ENCODE measurements around the gene KIF26A.

The KIF26A gene

DNA sequence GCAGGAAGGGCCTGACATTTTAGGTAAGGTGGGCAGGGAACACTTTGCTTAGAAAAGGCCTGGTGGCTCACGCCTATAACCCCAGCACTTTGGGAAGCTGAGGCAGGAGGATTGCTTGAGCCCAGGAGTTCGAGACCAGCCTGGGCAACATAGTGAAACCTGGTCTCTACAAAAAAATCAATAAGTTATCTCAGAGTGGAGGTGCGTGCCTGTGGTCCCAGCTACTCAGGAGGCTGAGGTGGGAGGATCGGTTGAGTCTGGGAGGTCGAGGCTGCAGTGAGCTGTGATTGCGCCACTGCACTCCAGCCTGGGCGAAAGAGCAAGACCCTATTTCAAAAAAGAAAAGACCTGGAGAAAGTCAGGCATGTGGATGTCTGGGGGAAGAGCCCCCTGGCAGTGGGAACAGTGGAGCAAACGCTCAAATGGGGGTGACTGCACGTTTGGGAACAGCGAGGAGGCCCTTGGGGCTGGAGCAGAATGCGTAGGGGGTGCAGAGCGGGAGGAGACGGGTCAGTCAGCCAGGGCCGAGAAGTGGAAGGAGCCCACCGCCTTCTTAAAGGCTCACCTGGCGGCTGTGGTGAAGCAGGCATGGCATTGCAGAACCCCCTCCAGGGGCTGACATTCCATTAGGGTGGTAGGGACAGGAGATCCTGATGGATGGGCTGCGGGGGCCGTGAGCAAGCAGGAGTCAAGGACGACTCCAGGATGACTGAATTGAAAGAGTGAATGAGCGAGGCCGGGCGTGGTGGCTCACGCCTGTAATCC, 6.2 kb upstream of the KIF26A start:
- no peak for DNase-seq (ENCODE audit: low spot score)

DNA sequence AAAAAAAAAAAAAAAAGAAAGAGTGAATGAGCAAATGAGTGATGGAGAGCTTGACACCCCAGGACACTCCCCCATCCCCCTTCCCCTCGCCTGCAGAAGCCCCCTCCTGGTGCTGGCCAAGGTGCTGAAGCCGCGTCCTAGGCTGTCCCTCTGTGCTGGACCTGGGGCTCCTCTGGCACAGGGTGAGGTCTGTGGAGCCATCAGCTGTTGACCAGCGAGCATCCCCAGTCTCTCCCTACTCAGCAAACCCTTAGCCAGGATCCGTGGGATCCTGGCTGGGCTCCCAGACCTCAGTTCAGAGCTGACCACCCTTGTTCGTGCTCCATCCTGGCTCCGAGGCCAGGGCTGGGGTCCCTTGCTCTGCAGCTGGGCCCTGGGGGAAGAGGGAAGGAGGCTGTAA, 5.4 kb upstream of the KIF26A start:
- no peak for DNase-seq (ENCODE audit: low spot score)

DNA sequence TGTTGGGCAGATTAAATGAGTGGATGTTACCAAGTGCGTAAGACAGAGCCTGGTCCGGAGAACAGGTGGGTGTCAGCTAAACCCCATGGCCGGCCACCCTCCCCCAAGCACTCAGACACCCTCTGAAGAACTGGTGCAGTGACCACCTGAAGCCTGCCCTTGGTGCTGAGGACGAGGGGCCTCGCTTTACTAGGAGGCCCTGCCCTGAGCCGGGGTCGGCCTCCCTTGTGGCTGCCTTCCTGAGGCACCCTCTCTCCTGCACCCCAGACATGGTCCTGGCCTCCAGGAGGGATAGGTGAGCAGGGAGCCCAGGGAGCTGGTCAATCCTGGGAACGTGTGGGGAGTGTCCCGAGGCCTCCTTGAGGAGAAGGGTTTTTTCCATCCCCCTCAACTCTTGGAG, 4.9 kb upstream of the KIF26A start:
- no peak for DNase-seq (ENCODE audit: low spot score)

DNA sequence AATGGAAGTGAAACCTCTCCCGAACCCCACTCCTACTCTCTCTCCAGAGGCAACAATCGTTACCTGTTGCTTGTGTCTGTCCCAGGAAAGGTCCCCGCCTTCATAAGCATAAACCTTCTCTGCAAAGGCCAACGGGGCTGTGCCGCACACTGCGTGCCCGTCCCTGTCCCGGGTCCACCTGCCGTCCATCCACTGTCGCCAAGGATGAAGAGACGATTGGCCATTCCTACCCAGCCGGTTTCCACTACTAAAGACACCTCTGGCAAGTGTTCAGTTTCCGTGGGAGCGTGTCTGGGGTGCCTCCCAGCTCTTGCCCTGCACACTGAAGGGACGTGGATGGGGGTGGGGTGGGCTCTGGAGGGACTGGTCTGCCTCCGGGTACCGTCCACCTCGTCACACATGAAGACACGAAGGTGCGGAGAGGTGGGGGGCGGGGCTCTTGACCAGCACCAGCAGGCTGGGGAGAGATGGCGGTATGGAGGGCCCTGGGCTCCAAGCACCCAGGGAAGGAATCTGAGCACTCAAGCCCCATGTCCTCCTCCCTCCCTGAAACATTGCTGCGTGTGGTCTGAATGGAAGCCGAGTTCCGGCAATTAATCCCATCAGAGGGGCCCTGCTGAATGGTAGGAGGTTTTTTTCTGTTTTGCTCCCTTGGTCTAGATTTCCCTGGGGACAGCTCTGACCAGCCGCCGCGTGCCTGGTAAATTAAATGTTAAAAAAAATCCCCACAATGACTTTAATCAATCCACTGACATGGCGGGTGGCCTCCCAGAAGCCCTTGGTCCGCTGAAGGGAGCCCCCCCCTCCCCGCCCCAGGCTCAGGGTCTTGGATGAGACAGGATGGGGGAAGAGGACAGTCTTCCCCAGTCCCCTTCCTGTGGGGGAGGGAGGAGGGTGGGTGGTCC, 4.1 kb upstream of the KIF26A start:
- no peak for DNase-seq (ENCODE audit: low spot score)

DNA sequence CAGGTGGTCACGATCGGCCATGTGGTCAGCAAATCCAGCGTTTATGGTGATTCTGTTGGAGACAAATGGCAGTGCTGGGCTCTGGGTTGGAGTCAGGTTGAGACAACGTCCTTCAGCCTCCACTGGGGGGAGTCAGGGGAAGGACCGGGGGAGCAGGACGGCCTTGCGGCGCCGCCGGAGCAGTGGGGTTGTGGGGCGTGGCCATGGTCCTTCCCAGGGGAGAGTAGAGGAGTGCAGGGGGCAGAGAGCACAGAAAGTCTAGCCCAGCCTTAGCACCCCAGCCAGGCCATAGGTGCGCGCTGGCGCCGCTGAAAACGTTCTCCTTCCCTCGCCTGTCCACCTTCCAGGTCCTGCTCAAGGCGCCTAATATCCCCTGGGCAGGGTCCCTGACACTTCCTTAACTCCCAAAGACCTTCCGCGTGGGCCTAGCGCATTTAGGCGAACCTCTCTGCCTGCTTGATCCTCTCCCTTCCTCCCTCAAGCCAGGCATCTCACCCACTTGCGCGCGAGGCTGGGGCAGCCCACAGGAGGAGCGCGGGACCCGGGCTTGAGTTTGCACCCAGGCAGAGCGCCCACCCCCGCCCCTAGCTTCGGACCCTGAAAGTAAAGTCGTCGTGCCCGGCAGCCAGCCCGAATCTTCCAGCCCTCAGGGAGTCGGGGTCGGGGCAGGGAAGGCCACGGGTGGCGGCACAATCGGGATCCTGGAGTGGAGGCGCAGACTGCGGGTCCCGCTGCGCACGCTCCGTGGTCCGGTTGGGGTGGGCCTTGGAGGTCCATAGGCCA, 3.1 kb upstream of the KIF26A start:
- no peak for DNase-seq (ENCODE audit: low spot score)

DNA sequence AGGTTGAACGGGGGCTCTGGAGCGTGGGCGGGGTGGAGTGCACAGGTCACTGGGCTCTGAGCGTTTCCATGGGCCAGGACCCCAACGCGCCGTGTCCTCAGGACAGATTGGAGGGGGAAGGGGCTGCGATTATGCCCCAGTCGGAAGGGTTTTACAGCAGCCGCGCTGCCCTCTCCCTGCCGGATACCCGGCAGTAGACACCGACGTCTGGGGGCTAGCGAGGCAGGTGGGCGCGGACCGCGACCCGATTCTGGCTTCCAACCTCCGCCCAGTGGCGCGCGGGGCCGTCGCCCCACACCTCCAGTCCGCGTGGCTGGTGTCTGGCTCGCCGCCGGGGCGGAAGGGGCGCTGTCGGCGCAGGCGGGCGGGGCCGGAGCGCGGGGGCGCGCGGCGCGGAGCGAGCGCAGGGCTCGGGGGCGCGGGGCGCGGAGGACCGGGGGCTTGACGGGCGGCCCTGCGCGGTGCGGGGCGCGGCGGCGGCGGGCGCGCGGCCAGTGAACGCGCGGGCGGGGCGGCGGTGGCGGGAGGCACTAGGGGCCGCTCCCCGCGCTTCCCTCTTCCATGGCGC, 2.4 kb upstream of the KIF26A start:
- DNase-seq (ENCODE audit: low spot score) = no peak

DNA sequence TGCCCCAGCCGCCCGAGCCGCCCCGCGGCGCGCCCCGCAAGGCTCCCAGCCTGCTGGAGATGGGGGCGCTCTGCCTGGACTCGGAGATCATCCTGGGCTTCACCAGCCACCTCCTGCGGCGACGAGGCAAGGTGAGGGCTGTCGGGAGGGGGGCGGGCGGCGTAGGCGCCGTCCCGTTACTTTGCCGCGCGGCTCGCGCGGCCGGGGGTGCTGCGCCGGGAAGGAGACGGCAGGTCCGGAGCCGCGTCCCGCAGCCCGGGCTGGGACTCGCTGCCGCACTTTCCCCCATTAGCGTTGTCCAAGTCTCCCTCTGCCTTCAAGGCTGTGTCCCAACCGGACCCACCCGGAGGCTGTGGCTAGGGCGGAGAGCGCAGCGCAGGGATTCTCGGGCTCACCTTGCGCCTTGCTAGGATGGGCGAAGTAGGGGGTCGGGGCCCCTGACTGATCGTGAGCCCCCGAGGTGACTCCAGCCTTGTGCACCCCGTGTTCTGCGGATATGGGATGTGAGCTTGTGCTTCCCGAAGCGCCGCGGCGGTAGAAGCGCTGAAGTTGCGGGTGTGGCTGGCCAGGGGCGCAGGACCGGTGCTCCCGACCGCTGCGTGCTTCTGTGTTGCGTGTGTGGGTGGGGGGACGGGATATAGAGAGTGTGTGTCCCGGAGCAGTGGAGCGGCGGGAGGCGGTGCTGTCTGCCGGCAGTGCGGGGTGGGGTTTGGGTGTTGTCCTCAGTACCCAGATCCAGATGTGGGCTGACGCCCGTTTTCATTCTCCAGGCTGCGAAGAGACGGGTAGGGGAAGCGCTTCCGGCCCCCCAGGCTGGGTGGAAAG, 1.7 kb upstream of the KIF26A start:
- DNase-seq (ENCODE audit: low spot score) = no peak

DNA sequence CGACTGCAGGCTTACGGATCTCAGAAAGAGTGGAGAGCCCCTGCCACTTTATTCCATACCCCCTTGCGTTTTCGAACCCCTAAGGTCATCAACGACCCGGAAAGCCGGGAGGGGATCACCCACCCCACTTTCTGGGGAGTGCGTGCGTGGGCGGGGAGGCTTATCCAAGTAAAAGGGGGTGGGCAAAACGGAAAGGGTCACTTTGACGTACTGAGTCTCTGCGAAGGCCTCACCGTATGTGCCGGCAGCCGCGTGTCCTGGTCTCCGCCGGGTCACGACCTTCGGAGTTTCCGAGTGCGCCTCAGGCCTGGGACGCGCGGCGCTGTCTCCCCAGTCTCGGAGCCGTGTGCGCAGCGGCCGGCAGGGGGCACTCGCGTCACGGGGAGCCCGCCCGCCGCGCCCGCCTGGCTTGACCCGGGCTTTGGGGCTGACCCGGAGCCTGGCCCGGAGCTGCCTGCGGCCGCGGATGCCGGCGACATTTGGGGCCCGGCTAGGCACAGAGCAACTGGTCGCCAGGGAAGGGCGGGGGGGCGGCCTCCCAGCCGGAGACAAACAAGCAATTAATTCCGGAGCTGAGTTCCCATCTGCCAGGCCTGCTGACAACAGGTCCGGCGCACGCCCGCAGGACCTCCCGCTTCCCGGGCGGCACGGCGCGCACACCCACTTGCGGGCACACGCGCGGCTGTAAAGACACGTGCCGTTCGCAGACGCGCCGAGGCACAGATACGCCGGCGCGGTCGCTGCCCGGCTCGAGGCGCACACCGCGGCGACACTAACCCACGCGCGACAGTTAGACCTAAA, 890 bp upstream of the KIF26A start:
- DNase-seq (ENCODE audit: low spot score) = peak; percentile 42

DNA sequence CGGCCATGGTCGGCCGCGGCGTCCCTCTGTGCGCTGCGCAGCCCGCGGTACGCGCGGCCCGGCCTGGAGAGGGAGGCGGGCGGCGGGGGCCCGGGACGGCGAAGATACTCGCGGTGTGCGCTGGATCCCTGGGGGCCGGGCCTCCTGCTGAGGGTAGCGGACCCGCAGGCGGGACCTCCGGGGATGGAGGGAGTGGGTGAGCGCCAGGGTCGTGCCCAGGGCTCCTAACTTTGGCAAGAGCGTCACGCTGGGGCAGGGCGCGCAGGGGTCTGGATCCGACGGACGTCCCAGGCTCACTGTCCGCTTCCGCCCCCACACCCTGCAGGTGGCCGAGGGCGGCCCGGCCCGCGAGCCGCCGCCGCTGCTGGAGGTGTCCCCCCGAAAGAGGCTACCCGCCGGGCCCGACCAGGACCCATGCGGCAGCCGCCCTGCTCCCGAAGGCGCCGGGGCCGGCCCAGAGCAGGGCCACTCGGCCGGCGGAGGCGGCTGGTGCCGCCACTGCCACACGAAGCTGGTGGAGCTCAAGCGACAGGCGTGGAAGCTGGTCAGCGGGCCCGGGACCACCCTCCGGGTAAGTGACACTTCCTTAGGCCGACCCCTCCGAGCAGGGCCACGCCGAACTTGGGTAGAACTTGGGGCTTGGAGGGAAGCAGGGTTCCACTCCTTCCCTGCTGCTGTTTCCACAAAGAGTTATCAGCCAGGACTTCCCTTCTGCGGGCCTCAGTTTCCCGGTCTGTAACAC, 502 bp downstream of the KIF26A start:
- no peak for DNase-seq (ENCODE audit: low spot score)

DNA sequence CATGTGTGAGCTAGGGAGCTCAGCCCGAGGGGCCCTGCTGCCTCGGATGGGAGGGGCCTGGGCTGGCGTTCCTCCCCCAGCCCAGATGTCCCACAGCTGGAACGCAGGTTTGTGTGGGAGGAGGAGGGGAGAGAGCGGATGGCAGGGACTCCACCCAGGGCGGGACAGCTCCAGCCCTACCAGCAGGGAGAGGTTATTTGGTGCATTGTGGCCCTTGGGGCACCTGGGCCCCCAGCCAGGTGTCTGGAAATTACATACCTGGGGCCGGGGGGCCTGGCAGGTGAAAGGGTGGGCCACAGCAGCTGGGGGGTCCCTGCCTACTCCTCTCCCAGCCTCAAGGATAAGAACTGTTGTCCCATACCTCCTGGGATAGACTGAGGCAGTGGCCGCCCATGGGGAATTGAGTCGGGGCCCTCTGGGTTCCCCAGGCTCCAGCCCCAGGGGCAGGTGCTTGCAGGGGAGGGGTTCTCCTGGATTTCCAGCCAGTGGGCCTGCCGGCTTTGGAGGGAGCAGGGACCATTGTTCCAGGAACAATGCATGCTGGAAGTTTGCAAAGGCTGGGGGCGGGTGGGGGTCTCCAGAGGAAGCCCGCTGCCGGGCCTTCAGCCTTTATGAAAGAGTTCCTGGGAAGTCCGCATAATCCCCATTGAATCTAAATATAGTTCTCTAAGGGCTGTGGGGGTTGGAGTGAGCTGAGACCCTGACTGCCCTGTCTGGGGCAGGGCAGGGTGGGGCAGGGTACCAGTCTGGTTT, 1.2 kb downstream of the KIF26A start:
- no peak for DNase-seq (ENCODE audit: low spot score)

DNA sequence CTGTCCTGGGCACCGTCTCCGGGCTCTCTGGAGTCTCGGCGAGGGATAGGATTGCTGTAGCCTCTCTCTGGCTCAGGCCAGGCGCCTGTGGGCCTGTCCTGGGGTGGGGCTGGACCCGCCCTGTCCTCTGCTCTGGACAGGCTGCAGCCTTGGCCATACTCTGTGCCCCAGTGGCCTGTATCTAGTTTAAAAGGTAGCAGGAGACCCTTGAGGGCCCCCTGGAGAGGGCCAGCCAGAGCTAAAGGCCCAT, 1.8 kb downstream of the KIF26A start:
- no peak for DNase-seq (ENCODE audit: low spot score)

DNA sequence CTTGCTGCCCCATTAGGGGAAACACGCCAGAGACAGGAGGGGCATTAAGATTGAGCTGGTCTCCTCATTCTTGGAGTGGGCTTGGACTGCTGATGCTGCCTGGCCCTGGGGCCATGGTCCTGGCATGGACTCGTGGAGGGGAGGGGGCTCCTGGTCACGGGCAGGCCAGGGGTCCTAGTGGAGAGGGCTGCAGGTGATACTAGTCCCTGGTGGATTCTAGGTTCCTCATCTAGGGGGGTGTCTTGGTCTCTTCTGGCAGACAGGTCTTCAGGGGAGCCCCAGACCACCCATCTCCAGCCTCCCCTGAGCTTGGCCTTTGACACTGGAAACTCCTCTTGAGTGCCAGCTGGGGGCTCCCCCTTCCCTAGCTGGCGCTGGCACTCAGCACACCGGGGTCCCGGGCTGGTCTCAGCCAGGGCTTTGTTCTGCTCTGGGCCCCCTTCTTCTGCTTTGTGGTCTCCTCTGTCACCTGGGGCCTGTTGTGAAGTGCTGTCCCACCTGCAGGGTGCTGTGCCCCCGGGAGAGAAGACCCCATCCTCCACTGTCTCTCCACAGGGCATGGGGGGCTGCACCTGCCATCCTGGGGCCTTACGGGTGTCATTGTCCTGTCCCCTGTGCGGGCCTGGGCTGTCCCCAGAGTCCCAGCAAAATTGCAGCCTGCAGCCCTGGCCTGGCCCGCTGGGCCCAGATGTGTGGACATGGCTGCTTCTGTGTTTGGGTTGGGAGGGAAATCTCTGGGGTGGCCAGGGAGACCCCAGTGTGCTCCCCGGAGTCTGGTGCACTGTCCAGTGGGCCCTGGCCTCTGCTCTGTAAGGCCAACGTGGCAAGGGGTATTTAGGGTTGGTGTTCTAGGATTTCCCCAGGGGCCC, 2.3 kb downstream of the KIF26A start:
- no peak for DNase-seq (ENCODE audit: low spot score)

DNA sequence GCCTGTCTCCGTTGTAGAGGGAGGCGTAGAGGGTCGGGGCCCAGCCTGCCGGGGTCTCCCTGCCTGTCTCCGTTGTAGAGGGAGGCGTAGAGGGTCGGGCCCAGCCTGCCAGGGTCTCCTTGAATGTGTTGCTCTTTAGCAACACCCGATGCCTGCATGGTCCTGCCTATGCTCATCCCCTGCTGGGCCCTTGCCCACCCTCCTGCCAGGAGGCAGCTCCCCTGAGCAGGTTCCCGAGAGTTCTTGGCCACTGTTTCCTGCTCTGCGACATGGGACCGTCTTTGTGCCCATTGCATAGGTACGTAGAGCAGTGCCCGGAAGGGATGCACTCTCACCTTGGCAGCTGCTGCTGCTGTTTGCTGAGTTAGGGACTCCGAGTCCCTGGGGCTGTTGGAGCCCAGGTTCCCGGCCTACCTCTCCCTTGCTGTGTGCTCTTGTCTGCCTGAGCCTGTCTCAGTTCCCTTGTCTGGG, 3.3 kb downstream of the KIF26A start:
- DNase-seq (ENCODE audit: low spot score) = no peak

DNA sequence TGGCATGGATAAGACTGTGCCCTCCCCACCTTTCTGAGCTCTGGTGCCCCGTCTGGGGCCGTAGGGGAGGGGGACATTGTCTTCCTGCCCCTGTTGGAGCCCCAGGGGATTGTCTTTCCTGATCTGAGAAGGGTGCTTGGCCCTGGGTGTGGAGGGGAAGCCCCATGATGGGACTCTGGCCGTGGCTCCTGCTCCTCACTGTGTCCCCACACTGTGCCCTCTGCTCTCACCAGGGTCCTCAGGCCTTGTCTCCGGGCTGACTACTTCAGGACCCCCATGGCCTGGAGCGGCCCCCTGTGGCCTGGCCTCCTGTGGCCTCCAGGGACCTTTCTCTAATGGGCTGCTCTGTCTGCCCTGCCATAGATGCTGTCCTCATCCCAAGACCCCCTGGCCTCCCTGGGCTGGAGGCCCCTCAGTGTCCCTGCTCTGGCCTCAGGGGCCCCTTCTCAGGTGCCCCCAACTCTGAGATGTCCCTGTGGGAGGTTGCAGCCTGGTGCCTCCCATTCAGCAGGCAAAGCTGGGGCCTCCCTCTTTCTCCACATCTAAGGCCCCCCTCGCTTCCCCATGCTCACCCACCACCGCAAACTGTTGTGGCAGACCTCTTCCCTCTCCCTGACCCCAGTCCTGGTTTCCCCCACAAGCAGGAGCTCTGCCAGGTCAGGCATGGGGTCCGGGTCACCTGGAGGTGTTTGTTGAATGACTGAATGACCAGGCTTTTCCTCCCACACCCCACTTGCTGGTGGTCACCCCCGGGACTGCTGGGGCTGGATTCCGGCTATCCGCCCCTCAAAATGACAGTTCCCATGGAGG, 4.0 kb downstream of the KIF26A start:
- no peak for DNase-seq (ENCODE audit: low spot score)

DNA sequence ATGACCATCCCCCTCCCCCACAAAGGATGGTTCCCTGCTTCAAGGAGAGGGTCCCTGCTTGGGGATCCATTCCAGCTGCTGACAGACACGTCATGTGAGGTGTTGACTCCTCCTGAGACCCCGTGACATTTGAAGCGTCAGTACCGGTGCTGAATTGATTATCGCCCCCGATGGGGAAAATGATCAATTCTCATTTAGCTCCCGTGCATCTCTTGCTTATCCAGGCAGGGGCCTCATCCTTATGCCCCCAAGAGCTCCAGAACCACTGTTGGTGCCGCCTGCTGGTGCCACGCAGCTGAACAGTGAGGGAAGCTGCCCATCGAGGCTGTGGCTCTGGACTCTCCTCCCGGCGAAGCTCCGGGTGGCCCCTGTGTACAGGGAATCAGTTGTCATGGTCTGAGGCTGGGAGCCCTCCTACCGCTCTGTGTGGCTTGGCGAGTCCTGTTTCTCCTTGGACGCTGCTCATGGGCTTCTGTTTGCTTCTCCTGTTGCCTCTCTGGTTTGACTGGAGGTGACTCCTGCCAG, 4.6 kb downstream of the KIF26A start:
- DNase-seq (ENCODE audit: low spot score) = no peak

DNA sequence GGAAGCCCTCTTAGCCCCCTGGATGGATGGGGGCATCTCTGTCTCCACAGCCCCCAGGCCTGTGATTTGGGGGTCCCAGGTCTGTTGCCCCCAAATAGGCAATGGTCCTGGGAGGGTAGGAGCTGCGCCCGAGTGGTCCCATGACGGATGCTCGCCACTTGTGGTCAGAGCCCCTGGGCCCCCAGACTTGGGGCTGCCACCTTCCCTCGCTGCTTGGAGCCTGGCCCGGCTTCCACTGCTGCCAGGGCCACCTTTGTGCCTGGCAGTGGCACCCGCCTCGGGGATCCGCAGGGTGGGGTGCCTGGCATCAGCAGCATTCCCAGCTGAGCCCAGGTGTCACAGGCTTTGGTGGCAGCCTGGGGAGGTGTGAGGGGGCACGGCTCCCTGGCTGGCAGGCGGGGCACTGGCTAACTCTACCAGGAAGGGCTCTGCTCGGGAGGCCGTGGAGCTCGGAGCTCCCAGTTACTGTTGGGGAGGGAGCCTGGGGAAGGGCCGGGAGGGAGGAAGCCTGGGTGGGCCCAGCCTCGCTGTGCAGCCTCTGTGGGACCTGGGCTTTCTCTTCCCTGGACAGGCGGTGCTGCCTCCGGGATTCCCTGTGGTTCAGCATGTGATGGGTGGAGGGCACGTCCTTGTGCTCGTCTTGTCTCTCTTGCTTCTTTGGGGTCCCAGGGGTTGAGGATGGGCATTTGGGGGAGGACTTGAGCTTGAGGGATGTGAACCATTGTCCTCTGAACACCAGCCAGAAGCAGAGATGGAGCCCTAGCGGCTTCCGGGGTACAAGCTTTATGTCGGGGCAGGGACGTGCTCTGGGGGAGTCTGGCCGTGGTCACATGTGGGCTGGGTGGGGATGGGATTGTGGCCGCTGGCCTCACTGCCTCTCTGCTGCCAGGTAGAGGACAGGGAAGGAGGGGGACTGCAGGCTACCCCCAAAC, 5.4 kb downstream of the KIF26A start:
- no peak for DNase-seq (ENCODE audit: low spot score)

Data from globus pallidus (tissue), 1 donor.